22Rv1 (cell line): ENCODE results near the gene PEX11A.

Experiments used
- H3K27ac ChIP-seq: fragments of 450-650 bp; 2 replicates; pipeline ENCODE4 v1.5.1; 2017
- ZFX ChIP-seq: fragments of 450-650 bp; IDR thresholded peaks from 2 replicates; pipeline ENCODE4 v1.6.1; 2017; ENCODE audit warnings: antibody characterized with exemption, borderline replicate concordance
- TF ChIP-seq, protein P1 (sequence below): fragments of 450-650 bp; IDR thresholded peaks from 2 replicates; pipeline ENCODE4 v1.5.1; 2017; ENCODE audit warnings: mild to moderate bottlenecking

PEX11A gene

DNA sequence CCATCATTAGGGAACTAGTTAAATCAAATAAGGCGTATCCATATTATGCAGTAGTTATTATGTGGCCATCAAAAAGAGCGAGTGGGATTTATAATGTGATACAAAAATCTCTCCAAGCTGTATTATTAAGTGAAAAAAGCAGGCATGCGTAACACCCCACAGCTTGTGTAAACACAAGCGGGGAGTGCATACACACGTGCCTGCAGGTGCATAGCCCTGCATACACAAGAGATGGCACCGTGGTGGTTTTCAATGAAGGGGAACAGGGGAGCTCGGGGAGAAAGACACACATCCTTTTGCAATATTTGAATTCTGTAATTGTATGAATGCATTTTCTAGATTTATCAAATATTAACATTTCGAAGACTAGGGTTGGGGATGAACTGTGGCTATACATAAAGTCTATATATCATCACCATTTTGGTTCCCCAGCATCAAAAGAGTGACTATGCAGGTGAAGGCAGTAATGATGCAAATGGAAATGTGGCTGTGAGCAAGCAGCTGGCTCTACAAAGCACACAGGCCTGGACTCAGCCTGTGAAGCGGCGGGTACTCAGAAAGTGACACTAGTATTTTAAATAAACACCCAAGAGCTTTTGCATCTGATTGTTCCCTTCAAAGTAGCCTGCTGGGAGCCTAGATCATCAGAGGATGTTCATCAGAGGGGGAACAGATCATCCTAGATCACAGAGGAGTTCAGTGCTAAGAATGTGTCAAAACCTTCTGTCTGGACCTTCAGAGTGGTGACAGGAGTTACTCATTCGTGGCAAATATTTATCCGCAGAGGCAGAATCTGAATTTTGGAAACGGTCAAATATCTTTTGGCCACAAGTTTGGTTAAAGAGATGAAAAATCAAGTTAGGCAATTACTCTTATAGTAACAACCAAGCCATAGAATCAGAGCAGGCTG lies 25.9 kb downstream of the PEX11A start:
- H3K27ac ChIP-seq: no peak overlapping the region
- no peak for TF ChIP-seq ZFX
- TF ChIP-seq, protein P1, sequence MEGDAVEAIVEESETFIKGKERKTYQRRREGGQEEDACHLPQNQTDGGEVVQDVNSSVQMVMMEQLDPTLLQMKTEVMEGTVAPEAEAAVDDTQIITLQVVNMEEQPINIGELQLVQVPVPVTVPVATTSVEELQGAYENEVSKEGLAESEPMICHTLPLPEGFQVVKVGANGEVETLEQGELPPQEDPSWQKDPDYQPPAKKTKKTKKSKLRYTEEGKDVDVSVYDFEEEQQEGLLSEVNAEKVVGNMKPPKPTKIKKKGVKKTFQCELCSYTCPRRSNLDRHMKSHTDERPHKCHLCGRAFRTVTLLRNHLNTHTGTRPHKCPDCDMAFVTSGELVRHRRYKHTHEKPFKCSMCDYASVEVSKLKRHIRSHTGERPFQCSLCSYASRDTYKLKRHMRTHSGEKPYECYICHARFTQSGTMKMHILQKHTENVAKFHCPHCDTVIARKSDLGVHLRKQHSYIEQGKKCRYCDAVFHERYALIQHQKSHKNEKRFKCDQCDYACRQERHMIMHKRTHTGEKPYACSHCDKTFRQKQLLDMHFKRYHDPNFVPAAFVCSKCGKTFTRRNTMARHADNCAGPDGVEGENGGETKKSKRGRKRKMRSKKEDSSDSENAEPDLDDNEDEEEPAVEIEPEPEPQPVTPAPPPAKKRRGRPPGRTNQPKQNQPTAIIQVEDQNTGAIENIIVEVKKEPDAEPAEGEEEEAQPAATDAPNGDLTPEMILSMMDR: no peak

DNA sequence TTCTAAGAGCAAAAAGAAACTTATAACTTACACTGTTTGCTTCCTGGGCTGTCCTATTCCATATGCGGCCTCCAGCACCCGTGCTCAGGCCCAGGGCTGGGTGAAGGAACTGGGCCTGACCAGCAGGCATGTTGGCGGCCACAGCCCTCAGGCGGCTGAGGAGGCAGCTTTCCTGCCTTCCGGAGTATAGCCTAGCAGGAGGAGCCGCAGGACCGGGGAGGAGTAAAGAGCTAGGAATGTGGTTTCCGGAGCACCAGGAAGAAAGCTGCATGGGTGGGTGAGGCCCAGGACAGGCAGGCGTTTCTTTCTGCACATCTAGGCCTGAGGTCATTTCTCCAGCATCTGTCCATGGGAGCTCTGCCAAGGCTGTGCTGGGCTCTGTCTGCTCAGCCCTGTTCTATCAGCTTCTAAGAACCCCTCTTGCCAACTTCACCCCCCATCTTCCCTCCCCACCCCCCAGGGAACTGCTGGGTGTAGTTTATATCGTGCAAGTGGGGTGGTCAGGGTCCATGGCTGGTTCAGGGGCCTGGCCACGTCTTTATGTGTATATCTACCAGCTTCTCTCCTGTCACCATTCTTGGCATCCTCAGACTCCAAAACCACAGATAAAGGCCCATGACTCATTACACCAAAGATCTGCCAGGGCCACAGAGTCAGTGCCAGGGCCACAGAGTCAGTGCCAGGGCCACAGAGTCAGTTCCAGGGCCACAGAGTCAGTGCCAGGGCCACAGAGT lies 27.5 kb downstream of the PEX11A start:
- H3K27ac ChIP-seq: no peak overlapping the region
- TF ChIP-seq, protein P1: no peak
- TF ChIP-seq ZFX: no peak

DNA sequence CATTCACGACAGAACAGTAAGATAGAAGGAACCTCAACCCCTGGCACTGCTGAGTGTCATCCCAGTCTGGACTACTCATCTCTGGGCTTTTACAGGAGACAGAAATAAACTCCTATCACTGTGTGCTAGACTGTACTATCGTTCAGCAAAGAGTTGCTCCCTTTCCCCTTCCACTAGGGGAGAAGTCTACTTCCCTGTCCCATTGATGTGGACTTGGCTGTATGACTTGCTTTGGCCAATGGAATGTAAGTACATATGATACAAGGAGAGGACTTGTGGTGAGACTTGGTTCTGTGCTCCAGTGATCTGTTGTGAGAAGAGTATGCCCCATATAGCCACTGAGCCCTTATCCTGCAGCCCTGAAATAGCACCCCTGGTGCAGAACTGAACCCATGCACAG lies 30.0 kb downstream of the PEX11A start:
- TF ChIP-seq, protein P1: no peak
- no peak for TF ChIP-seq ZFX
- H3K27ac ChIP-seq: no peak overlapping the region

DNA sequence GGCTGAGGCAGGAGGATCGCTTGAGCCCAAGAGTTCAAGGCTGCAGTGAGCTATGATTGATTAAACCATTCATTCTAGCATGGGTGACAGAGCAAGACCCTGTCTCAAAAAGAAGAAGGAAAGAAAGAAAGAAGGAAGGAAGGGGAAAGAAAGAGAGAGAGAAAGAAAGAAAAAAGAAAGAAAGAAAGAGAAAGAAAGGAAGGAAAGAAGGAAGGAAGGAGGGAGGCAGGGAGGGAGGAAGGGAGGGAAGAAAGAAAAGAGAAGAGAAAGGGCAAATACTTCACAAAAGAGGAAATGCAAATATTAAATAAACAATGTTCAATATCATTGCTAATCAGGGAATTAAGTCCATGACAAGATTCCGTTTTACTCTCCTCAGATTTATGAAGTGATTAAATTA lies 31.3 kb downstream of the PEX11A start:
- no peak overlapping the region for H3K27ac ChIP-seq
- TF ChIP-seq, protein P1: no peak
- no peak for TF ChIP-seq ZFX

DNA sequence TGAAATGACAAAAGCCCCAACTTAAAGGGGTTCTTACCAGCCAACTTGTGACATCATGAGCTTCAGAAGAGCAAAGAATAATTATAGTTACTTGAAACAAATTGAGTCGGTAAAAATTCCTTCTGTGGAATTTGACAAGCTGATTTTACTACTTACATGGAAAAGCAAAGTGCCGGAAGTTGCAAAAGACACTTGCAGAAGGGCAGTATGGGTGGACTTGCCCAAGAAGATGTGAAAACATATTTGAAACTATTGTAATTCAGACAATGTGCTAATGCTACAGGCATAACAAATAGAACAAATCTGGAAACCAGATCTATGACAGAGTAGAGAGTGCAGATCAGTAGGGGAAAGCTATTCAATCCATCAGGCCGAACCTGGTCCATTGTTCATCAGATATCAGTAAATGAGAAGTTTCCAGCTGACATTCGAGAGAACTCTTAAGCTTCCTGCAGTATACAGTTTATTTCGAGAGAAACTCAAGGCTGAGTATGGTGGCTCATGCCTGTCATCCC lies 32.8 kb downstream of the PEX11A start:
- no peak for TF ChIP-seq ZFX
- TF ChIP-seq, protein P1: no peak

DNA sequence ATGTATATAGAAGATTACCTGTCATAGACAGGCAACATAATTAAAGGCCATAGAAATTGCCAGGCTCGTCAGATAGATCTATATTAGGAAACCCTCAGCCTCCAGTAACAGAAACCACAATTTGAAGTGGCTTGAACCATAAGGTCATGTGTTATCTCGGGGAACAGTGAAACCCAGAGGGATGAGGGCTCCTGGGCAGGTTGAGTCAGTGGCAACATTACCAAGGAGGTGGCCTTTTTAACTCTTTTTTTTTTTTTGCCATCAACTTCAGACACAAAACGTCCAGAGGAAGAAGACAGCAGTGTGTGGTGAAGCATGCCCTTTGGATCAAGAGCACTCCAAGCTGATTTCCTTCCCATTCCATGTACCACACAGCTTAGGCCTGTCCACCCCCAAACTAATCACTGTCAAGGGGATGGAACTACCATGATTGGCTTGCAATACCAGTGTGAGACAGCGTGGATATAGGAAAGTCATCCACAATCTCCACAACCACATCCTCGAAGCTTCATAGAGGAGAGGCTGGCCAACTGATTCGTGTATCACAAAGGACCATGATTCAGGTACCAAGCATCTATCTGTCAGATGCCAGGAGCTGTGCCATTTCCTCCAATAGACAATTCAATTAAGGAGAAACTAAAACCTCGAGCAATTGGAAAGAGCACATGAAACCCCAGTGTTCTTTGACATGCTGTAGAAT lies 34.3 kb downstream of the PEX11A start:
- no peak overlapping the region for H3K27ac ChIP-seq
- TF ChIP-seq ZFX: no peak
- TF ChIP-seq, protein P1: no peak

More for the DNA sequence above, 32.8 kb downstream of the PEX11A start:
- no peak overlapping the region for H3K27ac ChIP-seq
